H1 (cell line): ENCODE measurements around the gene KLHL26. TPM values are rescaled to one million over a fixed set of nuclear protein-coding genes. Genes with fewer than 3 reads are reported as not detected.

Experiments
- CBX5 ChIP-seq: fragments of 300-800, 300-1000 bp; sonication (generic); IDR thresholded peaks from 2 replicates; pipeline ENCODE4 v1.7.1; 2016; ENCODE audit warnings: antibody characterized with exemption, low read length, low read depth
- HDAC2 ChIP-seq, 2 experiments: fragments of 300-600 bp in 1 of 2; sonication (generic) in 1 of 2; IDR thresholded peaks; 2 replicates each; pipeline ENCODE4 v1.6.1; 2011 to 2012; ENCODE audit warnings: low read depth in 2 of 2, low read length in 2 of 2, mild to moderate bottlenecking in 2 of 2, moderate library complexity in 2 of 2, borderline replicate concordance in 1 of 2, inconsistent platforms in 1 of 2
- SP4 ChIP-seq: IDR thresholded peaks from 2 replicates; pipeline ENCODE4 v1.6.1; 2012; ENCODE audit warnings: low read length, inconsistent platforms
- polyA plus RNA-seq, 7 experiments: library from polyadenylated mRNA; depleted of rRNA in 3 of 7; stranded (reverse) in 5 of 7; unstranded in 2 of 7; fragments of >200 nt in 5 of 7; fragments of 200-250 nt in 2 of 7; gene quantifications; 1 replicate in 5 of 7; 2 replicates in 1 of 7; 4 replicates in 1 of 7; pipeline versions ENCODE4 v1.2.1 to v1.2.3, GENCODE V29; 2011 to 2013; ENCODE audit warnings: missing spikeins in 2 of 7, mixed read lengths in 2 of 7
- total RNA-seq: library from RNA; stranded (reverse); fragmentation: NEBNext Ultra II Directional; extraction: Animal tissue kit (Norgen Biotek cat#: 25700); gene quantifications from 2 replicates; pipeline ENCODE4 v1.2.1, GENCODE V29; 2021
- TF ChIP-seq, protein P1 (sequence below): IDR thresholded peaks from 2 replicates; pipeline ENCODE4 v1.6.1; 2011; ENCODE audit warnings: low read depth, mild to moderate bottlenecking, low read length; ENCODE audit not compliant: insufficient read depth

Gene KLHL26
- total and polyA plus RNA-seq, 2 of the 8 experiments (the other 6 are each of a cell fraction or from before 2014, with no cell fraction given) = 2.2 to 8.8 TPM

DNA sequence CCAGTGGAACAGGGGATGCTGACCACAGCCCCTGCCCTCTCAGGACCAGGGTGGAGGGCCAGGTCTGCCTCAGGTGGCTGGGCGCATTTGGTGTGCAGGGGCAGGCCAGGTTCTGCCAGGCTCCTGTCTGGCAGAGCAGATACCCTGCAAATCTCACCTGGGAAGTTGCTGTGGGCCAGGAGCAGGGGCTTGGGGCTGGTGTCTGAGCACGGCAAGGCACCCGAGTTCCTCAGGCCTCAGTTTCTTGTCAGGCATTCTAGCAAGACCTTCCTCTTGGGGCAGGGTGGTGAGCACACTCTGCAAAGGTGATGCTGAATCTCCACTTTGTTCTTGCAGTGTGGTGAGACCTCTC, 47.8 kb downstream of the KLHL26 start (continued):
- TF ChIP-seq SP4 (no peak), CBX5 (no peak), HDAC2 (IDR thresholded peaks at IDR 0.05; ENCODE audit: borderline replicate concordance in 1 of 2, low read depth in 2 of 2, low read length in 2 of 2) (no peak)
- TF ChIP-seq, protein P1, sequence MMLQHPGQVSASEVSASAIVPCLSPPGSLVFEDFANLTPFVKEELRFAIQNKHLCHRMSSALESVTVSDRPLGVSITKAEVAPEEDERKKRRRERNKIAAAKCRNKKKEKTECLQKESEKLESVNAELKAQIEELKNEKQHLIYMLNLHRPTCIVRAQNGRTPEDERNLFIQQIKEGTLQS = no peak
